Spleen (tissue), 7 donors: Measurements from ENCODE around the gene ZMYND8.

ENCODE experiments used
- CTCF ChIP-seq, 11 experiments: fragments of 200-600 bp in 7 of 11; fragments of 450-650 bp in 4 of 11; sonication (generic) in 4 of 11; IDR thresholded peaks in 8 of 11; conservative IDR thresholded peaks in 3 of 11; 1 replicate in 7 of 11; 2 replicates in 4 of 11; pipeline versions ENCODE4 v1.4.0 to v1.8.0; 2016 to 2021; ENCODE audit warnings: antibody characterized with exemption in 11 of 11, inconsistent platforms in 4 of 11, mild to moderate bottlenecking in 1 of 11
- POLR2A ChIP-seq, 3 donors: fragments of 450-650 bp; IDR thresholded peaks; one replicate each; pipeline ENCODE4 v1.5.1; 2017; ENCODE audit warnings: antibody characterized with exemption in 3 of 3, mild to moderate bottlenecking in 1 of 3
- POLR2AphosphoS5 ChIP-seq, 3 donors: sonication (generic); formaldehyde crosslinking; IDR thresholded peaks; one replicate each; pipeline ENCODE4 v1.5.1; 2017; ENCODE audit warnings: antibody characterized with exemption in 3 of 3
- donor health status: DM: no; HTN: no; CAD: no; lungs with moderate emphysema.
- donor health status: DM: no; HTN: no; CAD: no.
- donor health status: DM: no; HTN: no; CAD: no.

GRCh38 chr20:47233333-47234188, 122.9 kb downstream of the ZMYND8 start:
- TF ChIP-seq CTCF (IDR thresholded peaks at IDR 0.05 in 8 of 11, conservative IDR thresholded peaks at IDR 0.05 in 3 of 11) (no peak), POLR2A (IDR thresholded peaks at IDR 0.05) (no peak), POLR2AphosphoS5 (IDR thresholded peaks at IDR 0.05) (no peak)
